ENCODE data around the gene SZT2. TPM values are rescaled to one million over a fixed set of nuclear protein-coding genes. Genes with fewer than 3 reads are reported as not detected.

Gene SZT2
- total RNA-seq, 2 experiments from 2014 or later: 55.6 to 57.8 TPM

DNA sequence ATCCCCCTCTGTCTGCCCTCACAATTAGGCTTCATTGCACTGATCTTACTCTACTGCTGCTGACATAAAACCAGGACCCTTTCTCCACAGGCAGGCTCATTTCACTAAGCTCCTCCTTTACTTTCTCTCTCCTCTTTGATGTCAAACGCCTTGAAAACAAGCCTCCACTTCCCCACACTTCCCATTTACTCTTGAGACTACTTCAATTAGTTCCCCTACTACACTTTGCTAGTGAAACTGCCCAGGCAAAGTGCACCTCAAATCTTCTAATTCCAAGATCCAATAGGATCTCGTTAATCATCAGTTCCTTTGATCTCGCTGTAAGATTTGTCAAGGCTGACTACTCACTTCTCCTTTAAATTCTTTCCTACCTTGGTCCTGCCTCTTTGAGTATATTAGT lies 36.8 kb upstream of the SZT2 start:
- Mint-ChIP-seq H3K4me1 (peaks cover 16% of the 10 kb centered on the region), H3K36me3 (ENCODE audit: low read depth) (peaks cover 13% of the 10 kb centered on the region), H3K4me3 (no peak overlapping the region), H3K27me3 (no peaks in the 10 kb centered on the region), H3K9me3 (no peaks in the 10 kb centered on the region), H3K27ac (no peak overlapping the region)
- ChIA-PET POLR2A (interaction anchor here (0.9 to 1.3 kb wide), 2 partner anchors 14 to 37 kb away, joined by 3 to 4 read pairs; no protein-coding TSS in a partner anchor), CTCF (interaction anchor here (0.5 kb wide), 1 partner anchor 99 kb away, joined by 3 read pairs; no protein-coding TSS in a partner anchor)
- no peak for DNase-seq

- ChIA-PET CTCF (no interaction called here), POLR2A (interaction anchor here (1.3 kb wide), 1 partner anchor 13 kb away, joined by 4 read pairs; no protein-coding TSS in a partner anchor)
- Mint-ChIP-seq H3K4me1 (peaks cover 22% of the 10 kb centered on the region), H3K27ac (no peak overlapping the region), H3K27me3 (no peaks in the 10 kb centered on the region), H3K4me3 (no peak overlapping the region), H3K9me3 (no peaks in the 10 kb centered on the region), H3K36me3 (ENCODE audit: low read depth) (peaks cover 18% of the 10 kb centered on the region)
- no peak for DNase-seq
Measured at GRCh38 chr1:43354471-43354870, 35.2 kb upstream of the SZT2 start.

GRCh38 chr1:43354936-43355335 lies 34.8 kb upstream of the SZT2 start:
- no peak overlapping the region for H3K4me3 Mint-ChIP-seq
- CTCF ChIA-PET: interaction anchor here (0.9 kb wide), 1 partner anchor 8 kb away, joined by 4 read pairs; no protein-coding TSS in a partner anchor

GRCh38 chr1:43357251-43357650 lies 32.4 kb upstream of the SZT2 start:
- Mint-ChIP-seq H3K27ac (no peak overlapping the region), H3K9me3 (no peaks in the 10 kb centered on the region), H3K4me1 (peaks cover 46% of the 10 kb centered on the region), H3K4me3 (peak overlapping the region; percentile 98), H3K36me3 (ENCODE audit: low read depth) (peaks cover 45% of the 10 kb centered on the region), H3K27me3 (no peaks in the 10 kb centered on the region)
- POLR2A ChIA-PET: interaction anchor here (4.3 kb wide), 1 partner anchor 11 kb away, joined by 73 read pairs; the partner anchor contains the start of gene ELOVL1
- CTCF ChIA-PET: interaction anchor here (0.8 to 1.2 kb wide), 2 partner anchors 33 to 130 kb away, joined by 3 read pairs; no protein-coding TSS in a partner anchor
- DNase-seq: no peak

More at GRCh38 chr1:43354936-43355335, 34.8 kb upstream of the SZT2 start:
- Mint-ChIP-seq H3K9me3 (no peaks in the 10 kb centered on the region), H3K27ac (no peak overlapping the region), H3K27me3 (no peaks in the 10 kb centered on the region), H3K36me3 (ENCODE audit: low read depth) (peaks cover 22% of the 10 kb centered on the region), H3K4me1 (peaks cover 23% of the 10 kb centered on the region)
- DNase-seq: no peak
- POLR2A ChIA-PET: interaction anchor here (1.3 kb wide), 1 partner anchor 12 kb away, joined by 6 read pairs; the partner anchor contains the start of gene ELOVL1

GRCh38 chr1:43358121-43358745 lies 31.5 kb upstream of the SZT2 start:
- peaks cover 54% of the 10 kb centered on the region for H3K4me1 Mint-ChIP-seq
- CTCF ChIA-PET: interaction anchor here (0.7 to 1.6 kb wide), 7 partner anchors 9 to 881 kb away, joined by 3 to 22 read pairs (median 6); partner anchors contain the start of gene ELOVL1
- peak overlapping the region; percentile 98 for H3K4me3 Mint-ChIP-seq
- DNase-seq: no peak
- POLR2A ChIA-PET: interaction anchor here (0.5 to 4.3 kb wide), 17 partner anchors 9 to 617 kb away, joined by 3 to 73 read pairs (median 5); partner anchors contain the start of genes CFAP57, EBNA1BP2, ELOVL1 and HYI
- no peaks in the 10 kb centered on the region for H3K9me3 Mint-ChIP-seq
- peaks cover 55% of the 10 kb centered on the region for H3K36me3 Mint-ChIP-seq (ENCODE audit: low read depth)
- no peaks in the 10 kb centered on the region for H3K27me3 Mint-ChIP-seq
- peak overlapping the region; percentile 80 for H3K27ac Mint-ChIP-seq

DNA sequence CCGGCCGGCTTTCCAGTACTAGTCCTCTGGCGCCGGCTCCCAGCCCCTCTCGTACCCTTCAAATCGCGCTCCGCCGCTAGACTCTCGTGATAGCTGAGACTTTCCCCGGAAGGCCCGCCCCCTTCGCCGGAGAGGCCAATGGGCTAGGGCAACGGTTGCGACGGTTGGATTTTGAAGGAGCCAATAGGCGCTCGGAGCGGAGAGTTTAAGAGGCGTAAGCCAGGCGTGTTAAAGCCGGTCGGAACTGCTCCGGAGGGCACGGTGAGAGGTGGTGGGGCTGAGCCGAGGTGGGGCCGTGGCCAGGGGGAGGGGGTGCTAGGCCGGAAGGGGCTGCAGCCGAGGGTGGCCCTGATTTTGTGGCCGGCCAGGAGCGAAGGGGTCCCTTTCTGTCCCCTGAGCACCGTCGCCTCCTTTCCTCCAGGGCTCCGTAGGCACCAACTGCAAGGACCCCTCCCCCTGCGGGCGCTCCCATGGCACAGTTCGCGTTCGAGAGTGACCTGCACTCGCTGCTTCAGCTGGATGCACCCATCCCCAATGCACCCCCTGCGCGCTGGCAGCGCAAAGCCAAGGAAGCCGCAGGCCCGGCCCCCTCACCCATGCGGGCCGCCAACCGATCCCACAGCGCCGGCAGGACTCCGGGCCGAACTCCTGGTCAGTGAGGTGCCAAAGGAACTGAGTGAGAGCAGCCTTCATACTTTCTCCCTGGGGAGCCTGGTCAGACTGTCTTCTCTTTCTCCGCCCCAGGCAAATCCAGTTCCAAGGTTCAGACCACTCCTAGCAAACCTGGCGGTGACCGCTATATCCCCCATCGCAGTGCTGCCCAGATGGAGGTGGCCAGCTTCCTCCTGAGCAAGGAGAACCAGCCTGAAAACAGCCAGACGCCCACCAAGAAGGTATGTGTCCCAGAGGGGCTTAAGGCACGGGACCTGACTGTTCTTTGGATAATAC lies 30.7 kb upstream of the SZT2 start, which contains the start of gene CDC20:
Gene CDC20 (plus strand): TSS at position 236 of the 948 bp plus-strand sequence. CDS start 235 bp downstream, at position 471.
- Mint-ChIP-seq H3K4me3 (peak within 1 kb of the TSS; percentile 98), H3K9me3 (no peaks in the 10 kb centered on the region), H3K36me3 (ENCODE audit: low read depth) (peaks cover 63% of the 10 kb centered on the region), H3K4me1 (peaks cover 58% of the 10 kb centered on the region), H3K27me3 (no peaks in the 10 kb centered on the region), H3K27ac (peak within 1 kb of the TSS; percentile 80)
- CTCF ChIA-PET: interaction anchor here (0.7 to 1.6 kb wide), 7 partner anchors 9 to 881 kb away, joined by 3 to 22 read pairs (median 6); partner anchors contain the start of gene ELOVL1
- POLR2A ChIA-PET: interaction anchor here (0.7 to 4.3 kb wide), 17 partner anchors 9 to 676 kb away, joined by 3 to 73 read pairs (median 5); partner anchors contain the start of genes CFAP57, EBNA1BP2, ELOVL1 and HYI
- peak; percentile 100 for DNase-seq

GRCh38 chr1:43359696-43360095 lies 30.0 kb upstream of the SZT2 start:
- peak overlapping the region; percentile 98 for H3K4me3 Mint-ChIP-seq
- peaks cover 68% of the 10 kb centered on the region for H3K36me3 Mint-ChIP-seq (ENCODE audit: low read depth)
- ChIA-PET CTCF (no interaction called here), POLR2A (interaction anchor here (0.8 to 4.3 kb wide), 8 partner anchors 8 to 677 kb away, joined by 3 to 73 read pairs (median 6); partner anchors contain the start of genes ELOVL1, HYI, MED8 and SZT2)
- no peak for DNase-seq
- H3K9me3 Mint-ChIP-seq: no peaks in the 10 kb centered on the region
- peak overlapping the region; percentile 80 for H3K27ac Mint-ChIP-seq
- H3K4me1 Mint-ChIP-seq: peaks cover 60% of the 10 kb centered on the region
- no peaks in the 10 kb centered on the region for H3K27me3 Mint-ChIP-seq

- POLR2A ChIA-PET: interaction anchor here (0.6 to 4.3 kb wide), 4 partner anchors 7 to 513 kb away, joined by 3 to 73 read pairs (median 4); partner anchors contain the start of genes ELOVL1, MED8 and SZT2
- Mint-ChIP-seq H3K4me1 (peaks cover 68% of the 10 kb centered on the region), H3K9me3 (no peaks in the 10 kb centered on the region), H3K27ac (peak overlapping the region; percentile 80), H3K4me3 (peak overlapping the region; percentile 98), H3K36me3 (ENCODE audit: low read depth) (peaks cover 76% of the 10 kb centered on the region), H3K27me3 (no peaks in the 10 kb centered on the region)
- DNase-seq: no peak
- CTCF ChIA-PET: no interaction called here
Measured at GRCh38 chr1:43360616-43361015, 29.1 kb upstream of the SZT2 start.

GRCh38 chr1:43363283-43363934 lies 26.3 kb upstream of the SZT2 start:
- H3K4me3 Mint-ChIP-seq: no peak overlapping the region
- H3K27me3 Mint-ChIP-seq: no peaks in the 10 kb centered on the region
- peaks cover 71% of the 10 kb centered on the region for H3K36me3 Mint-ChIP-seq (ENCODE audit: low read depth)
- H3K4me1 Mint-ChIP-seq: peaks cover 73% of the 10 kb centered on the region
- ChIA-PET CTCF (interaction anchor here (0.5 kb wide), 1 partner anchor 8 kb away, joined by 4 read pairs; no protein-coding TSS in a partner anchor), POLR2A (interaction anchor here (1.4 kb wide), 2 partner anchors 13 to 27 kb away, joined by 3 to 5 read pairs; partner anchors contain the start of genes MED8 and SZT2)
- H3K27ac Mint-ChIP-seq: peak overlapping the region; percentile 63
- no peaks in the 10 kb centered on the region for H3K9me3 Mint-ChIP-seq
- DNase-seq: no peak

- H3K4me1 Mint-ChIP-seq: peaks cover 76% of the 10 kb centered on the region
- H3K36me3 Mint-ChIP-seq (ENCODE audit: low read depth): peaks cover 70% of the 10 kb centered on the region
- DNase-seq: no peak
- peak overlapping the region; percentile 50 for H3K27ac Mint-ChIP-seq
- H3K9me3 Mint-ChIP-seq: no peaks in the 10 kb centered on the region
- H3K4me3 Mint-ChIP-seq: no peak overlapping the region
- no peaks in the 10 kb centered on the region for H3K27me3 Mint-ChIP-seq
- CTCF ChIA-PET: no interaction called here
- POLR2A ChIA-PET: interaction anchor here (1.4 kb wide), 1 partner anchor 26 kb away, joined by 5 read pairs; the partner anchor contains the start of genes MED8 and SZT2
Measured at GRCh38 chr1:43363935-43364525, 25.7 kb upstream of the SZT2 start.

DNA sequence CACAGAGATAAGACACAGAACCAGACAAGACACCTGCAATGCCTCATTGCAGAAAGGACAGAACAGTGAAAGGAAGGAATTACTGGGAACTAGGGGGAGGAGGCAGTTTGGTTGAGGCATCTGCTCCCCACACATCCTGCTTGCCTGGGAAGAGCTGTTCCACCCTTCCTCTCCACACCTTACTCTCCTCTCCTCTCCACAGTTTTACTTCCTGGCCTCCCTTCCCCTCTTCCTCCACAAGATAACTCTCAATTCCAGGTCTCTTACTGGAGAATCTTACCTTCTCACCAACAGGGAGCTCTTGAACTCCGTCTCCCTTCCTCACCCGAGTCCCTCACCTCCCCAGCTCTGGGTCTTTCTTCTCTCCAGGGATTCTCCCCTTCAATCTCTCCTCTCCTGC lies 24.0 kb upstream of the SZT2 start:
- CTCF ChIA-PET: interaction anchor here (3.5 kb wide), 1 partner anchor 7 kb away, joined by 22 read pairs; the partner anchor contains the start of gene CDC20
- Mint-ChIP-seq H3K27ac (peak overlapping the region; percentile 83), H3K4me3 (peak overlapping the region; percentile 95), H3K36me3 (ENCODE audit: low read depth) (peaks cover 55% of the 10 kb centered on the region), H3K27me3 (no peaks in the 10 kb centered on the region), H3K9me3 (no peaks in the 10 kb centered on the region), H3K4me1 (peaks cover 68% of the 10 kb centered on the region)
- DNase-seq: no peak
- POLR2A ChIA-PET: interaction anchor here (0.9 kb wide), 1 partner anchor 10 kb away, joined by 3 read pairs; no protein-coding TSS in a partner anchor

Data from activated CD4-positive, alpha-beta memory T cell treated with anti-CD3 and anti-CD28 coated beads, Interleukin-2, amount 10 ng/mL, durations not matched to agents 7 days and 5 days (primary cell).